Measurements from ENCODE around the gene METTL1.

Gene METTL1

GRCh38 chr12:57752668-57753000, 19.3 kb downstream of the METTL1 start:
- no peak for DNase-seq

GRCh38 chr12:57751788-57752667, 19.9 kb downstream of the METTL1 start, which contains the start of gene CDK4:
TSS of gene CDK4 (minus strand) at chr12:57752310. CDS start at chr12:57751717, 593 bp downstream.
- peak; percentile 96 for DNase-seq

- DNase-seq = no peak
These were observed 20.5 kb downstream of the METTL1 start for GRCh38 chr12:57751432-57751787.

- no peak for DNase-seq
These were observed 21.1 kb downstream of the METTL1 start for GRCh38 chr12:57750561-57751431.

- DNase-seq = no peak
These were observed 22.8 kb downstream of the METTL1 start for GRCh38 chr12:57749061-57749460.

- no peak for DNase-seq
These were observed 25.9 kb downstream of the METTL1 start for GRCh38 chr12:57746025-57746424.

GRCh38 chr12:57745485-57745881, 26.4 kb downstream of the METTL1 start:
- DNase-seq = no peak

GRCh38 chr12:57744777-57745484, 27.0 kb downstream of the METTL1 start, which contains the start of gene TSPAN31:
TSS of gene TSPAN31 (plus strand) at chr12:57745039. CDS start at chr12:57745155, 116 bp downstream.
- DNase-seq = peak; percentile 97

- no peak for DNase-seq
These were observed 27.6 kb downstream of the METTL1 start for GRCh38 chr12:57744194-57744776.

- DNase-seq = no peak
These were observed 28.1 kb downstream of the METTL1 start for GRCh38 chr12:57743769-57744168.

- no peak for DNase-seq
These were observed 29.8 kb downstream of the METTL1 start for GRCh38 chr12:57741844-57742738.

- DNase-seq = no peak
These were observed 30.5 kb downstream of the METTL1 start for GRCh38 chr12:57741413-57741789.

GRCh38 chr12:57740656-57741412, 31.1 kb downstream of the METTL1 start:
- DNase-seq = no peak

GRCh38 chr12:57739914-57740538, 31.9 kb downstream of the METTL1 start:
- DNase-seq = no peak

- no peak for DNase-seq
These were observed 32.5 kb downstream of the METTL1 start for GRCh38 chr12:57739387-57739786.

- DNase-seq = no peak
These were observed 33.2 kb downstream of the METTL1 start, which contains the start of gene AGAP2 for GRCh38 chr12:57738661-57739237. TSS of gene AGAP2 (minus strand) at chr12:57738742. CDS start at chr12:57738246, 496 bp downstream.

- no peak for DNase-seq
These were observed 34.1 kb downstream of the METTL1 start for GRCh38 chr12:57737467-57738460.

- DNase-seq = no peak
These were observed 35.0 kb downstream of the METTL1 start for GRCh38 chr12:57736741-57737466.
